Measurements from ENCODE around the gene COL27A1.

DNA sequence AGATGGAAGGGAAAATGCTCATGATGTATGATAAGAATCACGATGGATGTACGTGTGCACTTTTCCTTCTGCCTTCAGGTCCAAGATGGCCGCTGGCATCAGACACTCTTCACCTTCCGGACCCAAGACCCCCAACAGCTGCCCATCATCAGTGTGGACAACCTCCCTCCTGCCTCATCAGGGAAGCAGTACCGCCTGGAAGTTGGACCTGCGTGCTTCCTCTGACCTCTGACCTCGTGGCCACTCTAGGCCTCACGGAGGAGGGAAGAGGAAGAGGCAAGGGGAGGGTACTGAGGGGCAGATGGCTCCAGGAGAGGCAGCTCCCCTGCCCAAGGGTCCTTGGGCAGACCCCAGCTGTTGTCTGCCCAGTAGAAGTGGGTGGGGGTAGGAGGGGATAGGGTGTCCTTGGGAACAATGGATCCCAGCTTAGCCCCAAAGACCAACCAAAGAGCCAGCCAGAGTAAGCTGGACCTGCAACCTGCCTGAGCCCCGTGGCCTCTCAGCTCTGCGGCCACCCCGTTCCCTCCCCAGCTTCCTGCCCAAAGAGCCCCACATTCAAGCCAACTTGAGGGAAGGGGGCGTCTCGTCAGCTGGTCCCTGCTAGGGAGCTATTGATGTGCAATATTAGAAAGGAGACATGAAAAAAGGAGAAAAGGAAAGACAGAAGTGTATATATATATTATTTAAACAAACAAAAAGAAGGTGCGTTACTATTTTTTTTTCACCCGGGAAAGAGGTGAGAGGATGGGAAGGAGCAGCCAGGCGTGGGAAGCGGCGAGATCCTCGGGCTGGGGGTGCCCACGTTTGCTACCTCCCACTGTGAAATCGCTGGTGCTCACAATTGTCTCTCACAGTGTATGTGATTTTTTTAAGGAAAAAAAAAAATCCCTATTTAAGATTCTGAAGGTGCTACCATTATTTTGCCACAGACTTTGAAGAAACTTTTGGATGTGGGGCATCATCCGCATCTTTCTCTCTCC lies 155.4 kb downstream of the COL27A1 start:
- TF ChIP-seq POLR2A (IDR thresholded peaks at IDR 0.05; ENCODE audit: low read length) (no peak), GATA1 (IDR thresholded peaks at IDR 0.05; ENCODE audit: low read depth, low read length) (no peak)

Measured in erythroblast (primary cell).